Measurements from ENCODE around the gene TMEM63C.

TMEM63C gene

GRCh38 chr14:77257700-77258099 lies 76.1 kb downstream of the TMEM63C start:
- H3K4me3 ChIP-seq (ENCODE audit: low read length): no peak overlapping the region
- no peak for TF ChIP-seq ZNF274 (IDR thresholded peaks at IDR 0.05; ENCODE audit: low read depth, low read length)

DNA sequence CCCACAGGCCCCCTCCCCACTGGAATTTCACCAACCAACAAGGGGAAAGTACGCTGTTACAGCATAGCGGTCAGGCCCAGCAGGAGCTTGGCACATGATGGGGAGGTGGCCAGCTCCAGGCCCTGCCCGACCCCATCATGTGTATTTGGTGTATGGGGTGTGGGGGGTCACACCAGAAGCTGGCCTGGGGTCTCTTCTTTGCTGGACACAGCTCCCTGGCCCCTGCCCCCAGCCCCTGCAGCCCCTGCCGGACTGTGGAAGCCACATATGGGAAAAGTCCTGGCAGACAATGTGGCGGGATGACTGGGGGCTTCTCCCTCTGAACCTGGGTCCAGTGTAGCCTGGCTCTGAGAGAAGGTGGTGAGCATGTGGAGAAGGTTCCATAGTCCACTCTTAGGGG lies 77.0 kb downstream of the TMEM63C start:
- no peak for TF ChIP-seq ZNF274 (IDR thresholded peaks at IDR 0.05; ENCODE audit: low read depth, low read length)

DNA sequence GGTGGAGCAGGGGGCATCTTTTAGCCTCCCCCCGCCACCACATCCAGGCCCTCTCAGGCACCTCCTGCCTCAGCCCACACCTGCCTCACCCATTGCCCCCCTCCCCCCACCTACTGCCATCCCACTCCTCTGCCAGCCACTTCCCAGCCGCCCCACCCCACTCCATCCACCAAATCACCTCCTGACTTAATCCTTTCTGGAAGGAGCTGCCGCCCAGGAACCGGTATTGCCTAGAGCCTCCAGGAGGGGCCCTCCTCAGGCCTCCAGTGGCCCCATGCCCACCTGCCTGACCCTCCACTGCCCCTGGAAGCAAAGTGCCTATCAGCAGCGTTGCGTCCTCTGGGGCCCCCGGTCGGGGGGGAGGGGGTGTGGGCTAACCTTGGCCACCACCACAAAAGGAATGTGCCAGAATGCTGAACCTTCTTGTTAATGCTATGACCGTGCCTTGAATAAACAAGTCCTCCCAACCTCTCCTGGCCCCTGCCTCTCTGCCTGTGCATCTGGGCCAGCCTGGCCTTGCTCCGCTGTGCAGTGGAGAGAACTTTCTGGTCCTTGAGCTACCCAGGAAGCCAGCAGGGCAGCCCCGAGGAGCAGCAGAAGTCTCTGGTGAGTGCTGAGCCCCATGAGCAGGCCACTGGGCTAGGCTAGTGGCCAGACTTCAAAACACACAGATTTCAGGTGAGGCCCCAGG lies 77.6 kb downstream of the TMEM63C start:
- no peak for TF ChIP-seq ZNF274 (IDR thresholded peaks at IDR 0.05; ENCODE audit: low read depth, low read length)
- no peak overlapping the region for H3K4me3 ChIP-seq (ENCODE audit: low read length)

More for the DNA sequence above, 77.0 kb downstream of the TMEM63C start:
- no peak overlapping the region for H3K4me3 ChIP-seq (ENCODE audit: low read length)

GRCh38 chr14:77260199-77260598 lies 78.6 kb downstream of the TMEM63C start:
- TF ChIP-seq ZNF274 (IDR thresholded peaks at IDR 0.05; ENCODE audit: low read depth, low read length): no peak
- no peak overlapping the region for H3K4me3 ChIP-seq (ENCODE audit: low read length)

- no peak for TF ChIP-seq ZNF274 (IDR thresholded peaks at IDR 0.05; ENCODE audit: low read depth, low read length)
- H3K4me3 ChIP-seq (ENCODE audit: low read length): no peak overlapping the region
Measured at GRCh38 chr14:77260631-77261030, 79.0 kb downstream of the TMEM63C start.

DNA sequence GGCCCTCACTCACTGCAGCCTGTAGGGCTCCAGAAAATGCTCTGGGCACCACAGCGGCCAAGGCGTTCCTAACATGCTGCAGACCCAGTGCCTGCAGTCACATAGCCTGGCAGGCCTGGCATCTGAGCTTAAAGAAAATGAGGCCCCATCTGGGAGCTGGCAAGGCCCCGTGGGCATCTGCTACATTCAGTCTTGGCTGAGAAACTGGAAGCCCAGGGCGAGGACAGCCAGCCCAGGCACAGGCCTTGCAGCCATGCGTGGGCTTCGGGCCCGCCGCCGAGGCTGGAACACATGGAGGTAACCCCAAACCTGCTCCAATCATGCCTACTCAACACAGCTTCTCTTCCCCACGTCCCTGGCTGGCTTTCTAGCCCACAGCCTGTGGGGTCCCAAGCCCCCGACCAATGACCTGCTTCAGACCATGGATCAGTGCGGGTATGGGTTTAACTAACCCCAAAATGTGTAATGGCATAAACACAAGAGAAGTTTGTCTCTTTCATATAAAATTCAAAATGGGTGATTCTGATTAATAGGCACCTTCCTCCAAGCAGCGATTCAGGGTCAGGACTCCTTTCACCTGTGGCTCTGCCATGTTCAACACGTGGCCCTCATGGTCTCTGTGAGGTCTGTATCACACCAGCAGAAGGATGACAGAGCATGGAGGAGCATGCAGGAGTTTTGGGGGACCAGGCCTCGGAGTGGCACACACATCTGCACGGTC lies 83.0 kb downstream of the TMEM63C start:
- H3K4me3 ChIP-seq (ENCODE audit: low read length): no peak overlapping the region
- TF ChIP-seq ZNF274 (IDR thresholded peaks at IDR 0.05; ENCODE audit: low read depth, low read length): no peak

- TF ChIP-seq ZNF274 (IDR thresholded peaks at IDR 0.05; ENCODE audit: low read depth, low read length): no peak
Measured at GRCh38 chr14:77265187-77265515, 83.6 kb downstream of the TMEM63C start.

DNA sequence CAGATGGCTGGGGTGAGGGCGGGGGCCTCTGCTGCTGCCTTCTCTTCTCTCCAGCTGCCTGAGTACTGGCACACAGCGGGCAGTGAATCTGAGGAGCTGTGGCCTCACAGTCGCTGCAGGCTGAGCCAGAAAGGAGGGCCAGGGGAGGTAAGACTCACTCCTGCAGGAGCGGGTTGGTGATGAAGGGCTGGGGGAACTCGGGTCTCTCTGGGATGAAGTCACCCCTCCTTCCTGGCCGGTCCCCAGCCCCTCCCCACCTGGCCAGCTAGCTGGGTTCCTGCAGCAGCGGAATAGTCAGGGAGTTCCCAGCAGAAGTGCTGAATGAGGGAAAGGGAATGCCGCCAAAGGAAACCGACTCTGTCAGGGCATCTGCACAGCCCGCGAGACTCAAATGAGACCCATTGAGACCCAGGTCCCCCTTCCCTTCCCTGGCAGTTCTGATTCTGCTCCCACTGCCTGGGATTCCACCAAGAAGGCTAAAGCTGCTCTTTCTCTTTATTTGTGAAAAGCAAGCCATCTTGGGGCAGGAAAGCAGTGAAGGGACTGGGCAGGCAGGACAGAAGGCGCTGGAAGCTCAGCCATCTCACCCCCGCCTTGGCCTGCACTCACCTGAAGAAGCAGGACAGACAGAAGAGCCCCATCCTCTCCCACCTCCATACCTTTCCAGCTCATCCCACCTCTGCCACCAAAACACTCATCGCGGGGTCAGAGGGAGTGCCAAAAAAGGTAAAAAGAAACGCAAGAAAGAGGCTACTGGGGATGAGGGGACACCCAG lies 84.2 kb downstream of the TMEM63C start:
- H3K4me3 ChIP-seq (ENCODE audit: low read length): no peak overlapping the region
- TF ChIP-seq ZNF274 (IDR thresholded peaks at IDR 0.05; ENCODE audit: low read depth, low read length): no peak

More at GRCh38 chr14:77265187-77265515, 83.6 kb downstream of the TMEM63C start:
- no peak overlapping the region for H3K4me3 ChIP-seq (ENCODE audit: low read length)

- no peak overlapping the region for H3K4me3 ChIP-seq (ENCODE audit: low read length)
- no peak for TF ChIP-seq ZNF274 (IDR thresholded peaks at IDR 0.05; ENCODE audit: low read depth, low read length)
Measured at GRCh38 chr14:77266336-77266735, 84.7 kb downstream of the TMEM63C start.

GRCh38 chr14:77267937-77268699 lies 86.5 kb downstream of the TMEM63C start:
- H3K4me3 ChIP-seq (ENCODE audit: low read length): no peak overlapping the region
- no peak for TF ChIP-seq ZNF274 (IDR thresholded peaks at IDR 0.05; ENCODE audit: low read depth, low read length)

- H3K4me3 ChIP-seq (ENCODE audit: low read length): no peak overlapping the region
- TF ChIP-seq ZNF274 (IDR thresholded peaks at IDR 0.05; ENCODE audit: low read depth, low read length): no peak
Measured at GRCh38 chr14:77268989-77269600, 87.5 kb downstream of the TMEM63C start.

- H3K4me3 ChIP-seq (ENCODE audit: low read length): no peak overlapping the region
- no peak for TF ChIP-seq ZNF274 (IDR thresholded peaks at IDR 0.05; ENCODE audit: low read depth, low read length)
Measured at GRCh38 chr14:77270361-77271112, 88.9 kb downstream of the TMEM63C start.

- H3K4me3 ChIP-seq (ENCODE audit: low read length): no peak within 1 kb of the TSS
- no peak for TF ChIP-seq ZNF274 (IDR thresholded peaks at IDR 0.05; ENCODE audit: low read depth, low read length)
Measured at GRCh38 chr14:77271113-77271710, 89.6 kb downstream of the TMEM63C start, which contains the start of gene NGB. Gene NGB (minus strand): TSS chr14:77271206. CDS start chr14:77270937, 269 bp downstream.
